ENCODE data around the gene ZNF474.

ZNF474 gene

GRCh38 chr5:122101636-122102285 lies 27.6 kb upstream of the ZNF474 start:
- H3K27ac ChIP-seq (ENCODE audit: low read length): no peak overlapping the region
- H3K4me3 ChIP-seq (ENCODE audit: low read length): no peak overlapping the region
- H3K36me3 ChIP-seq (ENCODE audit: insufficient read depth, low read depth, low read length): no peaks in the 10 kb centered on the region
- no peaks in the 10 kb centered on the region for H3K9me3 ChIP-seq (ENCODE audit: insufficient read depth, low read depth, low read length)
- H3K4me1 ChIP-seq (ENCODE audit: insufficient read depth, low read length): peaks cover 10% of the 10 kb centered on the region; the same call in 1 of the 2 replicates
- no peaks in the 10 kb centered on the region for H3K27me3 ChIP-seq (ENCODE audit: insufficient read depth, low read length)
- H3K9ac ChIP-seq (ENCODE audit: low read depth, low read length): no peak overlapping the region

DNA sequence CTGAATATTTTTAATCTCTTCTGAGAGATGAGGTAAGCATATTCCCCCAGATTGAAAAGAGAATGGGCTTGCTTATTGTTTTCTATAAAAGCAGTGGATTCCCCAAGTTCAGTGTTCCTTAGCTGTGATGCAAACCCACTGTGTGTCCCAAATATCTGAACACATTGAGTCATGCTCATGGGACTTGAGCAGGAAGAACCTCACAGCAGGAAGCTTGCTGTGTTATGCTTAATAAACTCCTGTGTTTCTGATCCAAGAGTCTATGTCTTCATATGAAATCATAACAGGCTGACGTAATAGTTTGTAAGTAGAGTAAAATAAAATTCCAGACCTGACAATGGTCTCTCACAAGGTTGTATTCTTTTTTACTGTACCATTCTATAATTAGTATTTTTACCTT lies 26.5 kb upstream of the ZNF474 start:
- H3K4me1 ChIP-seq (ENCODE audit: insufficient read depth, low read length): peaks cover 10% of the 10 kb centered on the region; the same call in 1 of the 2 replicates
- H3K27ac ChIP-seq (ENCODE audit: low read length): no peak overlapping the region
- no peak overlapping the region for H3K4me3 ChIP-seq (ENCODE audit: low read length)
- no peak overlapping the region for H3K9ac ChIP-seq (ENCODE audit: low read depth, low read length)
- no peaks in the 10 kb centered on the region for H3K36me3 ChIP-seq (ENCODE audit: insufficient read depth, low read depth, low read length)
- H3K27me3 ChIP-seq (ENCODE audit: insufficient read depth, low read length): no peaks in the 10 kb centered on the region
- no peaks in the 10 kb centered on the region for H3K9me3 ChIP-seq (ENCODE audit: insufficient read depth, low read depth, low read length)

DNA sequence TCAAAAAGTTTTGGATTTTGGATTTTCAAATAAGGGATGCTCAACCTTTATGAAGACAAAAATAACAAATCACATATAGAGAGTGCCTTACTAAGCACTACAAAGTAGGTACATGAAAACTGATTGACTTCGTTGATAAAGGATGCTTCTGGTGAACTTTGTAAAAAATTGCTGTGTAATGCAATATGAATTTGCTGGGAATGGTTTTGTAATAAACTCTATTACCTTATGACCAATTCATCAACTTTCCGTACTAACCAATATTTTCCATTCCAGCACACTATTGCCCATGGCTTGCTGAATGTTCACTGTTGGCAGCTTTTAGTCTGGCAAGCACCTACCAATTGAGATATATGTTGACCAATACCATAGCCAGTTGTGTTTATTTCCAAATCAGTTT lies 23.4 kb upstream of the ZNF474 start:
- Histone ChIP-seq H3K27ac (ENCODE audit: low read length) (no peak overlapping the region), H3K4me1 (ENCODE audit: insufficient read depth, low read length) (peaks cover 2% of the 10 kb centered on the region; the same call in 1 of the 2 replicates), H3K27me3 (ENCODE audit: insufficient read depth, low read length) (no peaks in the 10 kb centered on the region), H3K9ac (ENCODE audit: low read depth, low read length) (no peak overlapping the region), H3K4me3 (ENCODE audit: low read length) (no peak overlapping the region), H3K36me3 (ENCODE audit: insufficient read depth, low read depth, low read length) (no peaks in the 10 kb centered on the region), H3K9me3 (ENCODE audit: insufficient read depth, low read depth, low read length) (no peaks in the 10 kb centered on the region)

DNA sequence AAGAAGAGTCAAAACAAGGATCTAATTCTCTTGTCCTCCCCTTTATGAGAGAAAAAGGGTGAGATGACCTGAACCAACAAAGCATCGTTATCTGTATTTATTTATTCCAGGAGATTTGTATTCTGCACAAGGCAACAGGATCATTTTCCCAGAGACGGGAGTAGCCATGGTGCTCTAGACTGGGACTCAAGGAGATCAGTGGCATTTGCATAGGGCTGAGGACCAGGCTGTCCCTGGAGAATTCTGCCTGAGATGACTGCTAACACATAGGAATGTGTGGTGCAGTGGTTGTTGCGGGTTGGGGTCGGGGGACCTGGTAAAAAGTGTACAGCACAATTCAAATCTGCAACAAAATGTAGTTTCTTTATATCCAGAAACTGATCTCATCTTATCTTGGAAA lies 22.3 kb upstream of the ZNF474 start:
- Histone ChIP-seq H3K9ac (ENCODE audit: low read depth, low read length) (no peak overlapping the region), H3K4me1 (ENCODE audit: insufficient read depth, low read length) (no peaks in the 10 kb centered on the region), H3K27me3 (ENCODE audit: insufficient read depth, low read length) (no peaks in the 10 kb centered on the region), H3K27ac (ENCODE audit: low read length) (no peak overlapping the region), H3K9me3 (ENCODE audit: insufficient read depth, low read depth, low read length) (no peaks in the 10 kb centered on the region), H3K4me3 (ENCODE audit: low read length) (no peak overlapping the region), H3K36me3 (ENCODE audit: insufficient read depth, low read depth, low read length) (no peaks in the 10 kb centered on the region)

DNA sequence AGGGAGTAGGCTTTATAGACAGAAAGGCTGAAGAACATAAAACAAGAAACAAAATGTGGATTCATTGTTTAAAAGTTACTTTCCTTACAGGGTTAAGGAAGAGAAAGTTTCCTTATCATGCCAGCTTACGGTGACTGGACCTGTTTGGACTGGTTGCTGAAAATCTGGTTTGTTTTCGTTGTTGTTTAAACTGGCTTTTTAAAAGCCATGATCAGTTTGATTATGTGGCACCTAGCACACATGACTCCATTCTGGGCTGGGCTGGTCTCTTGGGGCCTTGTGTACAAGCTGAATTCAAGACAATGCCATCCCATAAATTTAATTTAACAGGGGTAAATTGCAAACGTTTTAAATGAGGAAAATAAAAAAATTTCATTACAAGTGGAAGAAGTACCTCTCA lies 18.4 kb upstream of the ZNF474 start:
- no peak overlapping the region for H3K27ac ChIP-seq (ENCODE audit: low read length)
- no peaks in the 10 kb centered on the region for H3K36me3 ChIP-seq (ENCODE audit: insufficient read depth, low read depth, low read length)
- H3K9ac ChIP-seq (ENCODE audit: low read depth, low read length): no peak overlapping the region
- H3K4me1 ChIP-seq (ENCODE audit: insufficient read depth, low read length): no peaks in the 10 kb centered on the region
- H3K27me3 ChIP-seq (ENCODE audit: insufficient read depth, low read length): no peaks in the 10 kb centered on the region
- H3K9me3 ChIP-seq (ENCODE audit: insufficient read depth, low read depth, low read length): no peaks in the 10 kb centered on the region
- no peak overlapping the region for H3K4me3 ChIP-seq (ENCODE audit: low read length)

DNA sequence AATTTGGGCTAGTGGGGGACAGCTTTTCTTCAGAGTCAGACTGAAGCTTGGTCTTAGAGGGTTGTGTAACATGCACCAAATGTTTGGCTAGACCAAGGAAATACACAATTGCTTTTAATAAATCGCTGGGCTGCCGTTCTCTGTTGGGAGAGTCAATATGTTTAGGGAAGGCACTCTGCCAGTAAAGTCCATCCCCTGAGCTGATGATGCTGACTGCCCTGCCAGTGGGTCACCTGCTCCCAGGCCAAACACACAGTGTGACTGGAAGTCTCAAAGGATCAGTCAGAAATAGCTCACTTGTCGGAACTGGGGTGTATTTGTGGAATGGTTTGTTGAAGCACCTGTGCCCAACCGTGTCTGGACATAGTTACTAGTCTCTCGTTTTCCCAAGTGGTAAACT lies 17.9 kb upstream of the ZNF474 start:
- no peaks in the 10 kb centered on the region for H3K4me1 ChIP-seq (ENCODE audit: insufficient read depth, low read length)
- no peak overlapping the region for H3K27ac ChIP-seq (ENCODE audit: low read length)
- H3K9me3 ChIP-seq (ENCODE audit: insufficient read depth, low read depth, low read length): no peaks in the 10 kb centered on the region
- H3K9ac ChIP-seq (ENCODE audit: low read depth, low read length): no peak overlapping the region
- H3K27me3 ChIP-seq (ENCODE audit: insufficient read depth, low read length): no peaks in the 10 kb centered on the region
- no peaks in the 10 kb centered on the region for H3K36me3 ChIP-seq (ENCODE audit: insufficient read depth, low read depth, low read length)
- H3K4me3 ChIP-seq (ENCODE audit: low read length): no peak overlapping the region

DNA sequence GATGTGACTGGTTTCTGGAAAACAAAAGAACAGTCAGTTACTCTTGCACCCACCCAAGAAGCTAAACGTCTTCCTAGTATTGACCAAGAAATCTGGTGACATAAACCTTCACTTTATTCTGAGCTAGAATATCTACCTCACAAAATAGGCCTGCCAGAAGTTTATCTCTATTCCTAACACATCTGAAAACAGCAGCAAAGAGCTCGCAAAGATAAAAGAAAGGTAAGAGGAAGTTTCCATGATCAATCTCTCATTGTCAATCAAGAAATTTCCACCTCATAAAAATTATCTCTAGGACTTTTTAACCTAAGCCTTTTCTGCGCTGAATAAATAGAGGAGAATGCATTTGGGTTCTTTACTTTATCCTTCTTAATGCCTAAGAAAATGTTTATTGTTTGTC lies 17.3 kb upstream of the ZNF474 start:
- Histone ChIP-seq H3K27me3 (ENCODE audit: insufficient read depth, low read length) (no peaks in the 10 kb centered on the region), H3K4me1 (ENCODE audit: insufficient read depth, low read length) (no peaks in the 10 kb centered on the region), H3K27ac (ENCODE audit: low read length) (no peak overlapping the region), H3K4me3 (ENCODE audit: low read length) (no peak overlapping the region), H3K9ac (ENCODE audit: low read depth, low read length) (no peak overlapping the region), H3K9me3 (ENCODE audit: insufficient read depth, low read depth, low read length) (no peaks in the 10 kb centered on the region), H3K36me3 (ENCODE audit: insufficient read depth, low read depth, low read length) (no peaks in the 10 kb centered on the region)

- H3K27ac ChIP-seq (ENCODE audit: low read length): no peak overlapping the region
- no peaks in the 10 kb centered on the region for H3K9me3 ChIP-seq (ENCODE audit: insufficient read depth, low read depth, low read length)
- no peak overlapping the region for H3K9ac ChIP-seq (ENCODE audit: low read depth, low read length)
- H3K36me3 ChIP-seq (ENCODE audit: insufficient read depth, low read depth, low read length): no peaks in the 10 kb centered on the region
- no peaks in the 10 kb centered on the region for H3K27me3 ChIP-seq (ENCODE audit: insufficient read depth, low read length)
- no peaks in the 10 kb centered on the region for H3K4me1 ChIP-seq (ENCODE audit: insufficient read depth, low read length)
- H3K4me3 ChIP-seq (ENCODE audit: low read length): no peak overlapping the region
These were observed 16.4 kb upstream of the ZNF474 start for GRCh38 chr5:122112733-122113558.

- Histone ChIP-seq H3K4me1 (ENCODE audit: insufficient read depth, low read length) (no peaks in the 10 kb centered on the region; the same call in 1 of the 2 replicates), H3K9ac (ENCODE audit: low read depth, low read length) (no peak overlapping the region), H3K27ac (ENCODE audit: low read length) (no peak overlapping the region), H3K4me3 (ENCODE audit: low read length) (no peak overlapping the region), H3K27me3 (ENCODE audit: insufficient read depth, low read length) (no peaks in the 10 kb centered on the region), H3K36me3 (ENCODE audit: insufficient read depth, low read depth, low read length) (no peaks in the 10 kb centered on the region), H3K9me3 (ENCODE audit: insufficient read depth, low read depth, low read length) (no peaks in the 10 kb centered on the region)
These were observed 14.8 kb upstream of the ZNF474 start for GRCh38 chr5:122114501-122114900.

GRCh38 chr5:122118356-122118948 lies 10.9 kb upstream of the ZNF474 start:
- Histone ChIP-seq H3K9ac (ENCODE audit: low read depth, low read length) (no peak overlapping the region), H3K27me3 (ENCODE audit: insufficient read depth, low read length) (no peaks in the 10 kb centered on the region), H3K9me3 (ENCODE audit: insufficient read depth, low read depth, low read length) (no peaks in the 10 kb centered on the region), H3K4me1 (ENCODE audit: insufficient read depth, low read length) (peaks cover 17% of the 10 kb centered on the region; the same call in 1 of the 2 replicates), H3K27ac (ENCODE audit: low read length) (no peak overlapping the region), H3K4me3 (ENCODE audit: low read length) (no peak overlapping the region), H3K36me3 (ENCODE audit: insufficient read depth, low read depth, low read length) (no peaks in the 10 kb centered on the region)

- no peak overlapping the region for H3K9ac ChIP-seq (ENCODE audit: low read depth, low read length)
These were observed 10.1 kb upstream of the ZNF474 start for GRCh38 chr5:122119205-122119604.

GRCh38 chr5:122120493-122120892 lies 8.9 kb upstream of the ZNF474 start:
- no peak overlapping the region for H3K27ac ChIP-seq (ENCODE audit: low read length)
- peaks cover 17% of the 10 kb centered on the region; the same call in 1 of the 2 replicates for H3K4me1 ChIP-seq (ENCODE audit: insufficient read depth, low read length)
- H3K27me3 ChIP-seq (ENCODE audit: insufficient read depth, low read length): no peaks in the 10 kb centered on the region
- H3K36me3 ChIP-seq (ENCODE audit: insufficient read depth, low read depth, low read length): no peaks in the 10 kb centered on the region
- no peak overlapping the region for H3K9ac ChIP-seq (ENCODE audit: low read depth, low read length)
- H3K9me3 ChIP-seq (ENCODE audit: insufficient read depth, low read depth, low read length): no peaks in the 10 kb centered on the region
- no peak overlapping the region for H3K4me3 ChIP-seq (ENCODE audit: low read length)

More at GRCh38 chr5:122119205-122119604, 10.1 kb upstream of the ZNF474 start:
- Histone ChIP-seq H3K4me1 (ENCODE audit: insufficient read depth, low read length) (peaks cover 17% of the 10 kb centered on the region; the same call in 1 of the 2 replicates), H3K36me3 (ENCODE audit: insufficient read depth, low read depth, low read length) (no peaks in the 10 kb centered on the region), H3K9me3 (ENCODE audit: insufficient read depth, low read depth, low read length) (no peaks in the 10 kb centered on the region), H3K27me3 (ENCODE audit: insufficient read depth, low read length) (no peaks in the 10 kb centered on the region), H3K4me3 (ENCODE audit: low read length) (no peak overlapping the region), H3K27ac (ENCODE audit: low read length) (no peak overlapping the region)
